H9 (cell line): ENCODE results near the gene ALPI. TPM values are rescaled to one million over a fixed set of nuclear protein-coding genes. Genes with fewer than 3 reads are reported as not detected.

Experiments
- DNase-seq: peaks from one replicate; pipeline ENCODE4 v3.0.0-alpha.2; 2017
- H2AFZ ChIP-seq: one replicate; pipeline ENCODE4 v1.6.1; 2013; ENCODE audit warnings: mild to moderate bottlenecking, low read length, control low read depth, moderate library complexity
- H2AK5ac ChIP-seq: 2 replicates; pipeline ENCODE4 v1.6.1; 2013; ENCODE audit warnings: low read length, control low read depth, mixed read lengths; ENCODE audit not compliant: insufficient read length
- H2BK120ac ChIP-seq: one replicate; pipeline ENCODE4 v1.6.1; 2013; ENCODE audit warnings: low read depth, mild to moderate bottlenecking, low read length, control low read depth, inconsistent platforms; ENCODE audit not compliant: poor library complexity, severe bottlenecking
- H2BK12ac ChIP-seq: 2 replicates; pipeline ENCODE4 v1.6.1; 2013; ENCODE audit warnings: low read length, control low read depth, mixed read lengths, low read depth; ENCODE audit not compliant: insufficient read length
- H2BK15ac ChIP-seq: 2 replicates; pipeline ENCODE4 v1.6.1; 2013; ENCODE audit warnings: low read depth, low read length, control low read depth
- H2BK20ac ChIP-seq: one replicate; pipeline ENCODE4 v1.6.1; 2013; ENCODE audit warnings: low read depth, mild to moderate bottlenecking, low read length, control low read depth, inconsistent platforms; ENCODE audit not compliant: poor library complexity, severe bottlenecking
- H2BK5ac ChIP-seq: 2 replicates; pipeline ENCODE4 v1.6.1; 2013; ENCODE audit warnings: low read length, control low read depth, mixed read lengths; ENCODE audit not compliant: insufficient read length
- H3K14ac ChIP-seq: 2 replicates; pipeline ENCODE4 v1.6.1; 2013; ENCODE audit warnings: low read length, control low read depth; ENCODE audit not compliant: insufficient read depth
- H3K18ac ChIP-seq: 2 replicates; pipeline ENCODE4 v1.6.1; 2013; ENCODE audit warnings: low read depth, mild to moderate bottlenecking, mixed read lengths, low read length, control low read depth; ENCODE audit not compliant: insufficient read length
- H3K23ac ChIP-seq: 2 replicates; pipeline ENCODE4 v1.6.1; 2013; ENCODE audit warnings: low read length, control low read depth, mixed read lengths, low read depth; ENCODE audit not compliant: insufficient read length
- H3K23me2 ChIP-seq: 2 replicates; pipeline ENCODE4 v1.6.1; 2013; ENCODE audit warnings: low read depth, mild to moderate bottlenecking, mixed read lengths, low read length, control low read depth; ENCODE audit not compliant: insufficient read length, poor library complexity, severe bottlenecking
- H3K27ac ChIP-seq: 2 replicates; pipeline ENCODE4 v1.5.1; 2013; ENCODE audit warnings: low read length, control low read depth, mixed read lengths, low read depth; ENCODE audit not compliant: insufficient read length
- H3K27me3 ChIP-seq: 2 replicates; pipeline ENCODE4 v1.6.1; 2013; ENCODE audit warnings: low read length, control low read depth, inconsistent platforms; ENCODE audit not compliant: insufficient read depth
- H3K4ac ChIP-seq: 2 replicates; pipeline ENCODE4 v1.6.1; 2013; ENCODE audit warnings: low read depth, mild to moderate bottlenecking, control low read depth, inconsistent platforms, low read length, moderate library complexity
- H3K4me1 ChIP-seq: 2 replicates; pipeline ENCODE4 v1.6.1; 2013; ENCODE audit warnings: low read length, control low read depth, inconsistent platforms; ENCODE audit not compliant: insufficient read depth
- H3K4me2 ChIP-seq: 2 replicates; pipeline ENCODE4 v1.6.1; 2013; ENCODE audit warnings: low read length, control low read depth, mixed read lengths; ENCODE audit not compliant: insufficient read length, insufficient read depth
- H3K56ac ChIP-seq: 2 replicates; pipeline ENCODE4 v1.6.1; 2013; ENCODE audit warnings: low read depth, mild to moderate bottlenecking, mixed read lengths, low read length, control low read depth; ENCODE audit not compliant: insufficient read length
- H3K79me1 ChIP-seq: 2 replicates; pipeline ENCODE4 v1.6.1; 2013; ENCODE audit warnings: low read depth, mild to moderate bottlenecking, moderate library complexity, low read length, control low read depth, inconsistent platforms; ENCODE audit not compliant: insufficient read depth, poor library complexity, severe bottlenecking
- H3K79me2 ChIP-seq: 2 replicates; pipeline ENCODE4 v1.6.1; 2013; ENCODE audit warnings: low read length, control low read depth, inconsistent platforms; ENCODE audit not compliant: insufficient read depth
- H3K9ac ChIP-seq: 2 replicates; pipeline ENCODE4 v1.6.1; 2013; ENCODE audit warnings: low read length, control low read depth, mixed read lengths; ENCODE audit not compliant: insufficient read length; ENCODE audit errors: extremely low read depth
- H3K9me3 ChIP-seq: one replicate; pipeline ENCODE4 v1.6.1; 2013; ENCODE audit warnings: low read depth, low read length, inconsistent platforms; ENCODE audit not compliant: control insufficient read depth
- H3T11ph ChIP-seq: one replicate; pipeline ENCODE4 v1.6.1; 2013; ENCODE audit warnings: mild to moderate bottlenecking, low read length, control low read depth, inconsistent platforms
- H4K20me1 ChIP-seq: one replicate; pipeline ENCODE4 v1.6.1; 2013; ENCODE audit not compliant: control insufficient read depth, insufficient read length, insufficient read depth
- H4K5ac ChIP-seq: 2 replicates; pipeline ENCODE4 v1.6.1; 2013; ENCODE audit warnings: low read depth, mild to moderate bottlenecking, mixed read lengths, low read length, control low read depth; ENCODE audit not compliant: insufficient read length
- H4K8ac ChIP-seq: replicated peaks from 2 replicates; pipeline ENCODE4 v1.6.1; 2013; ENCODE audit warnings: low read length, control low read depth, mixed read lengths, low read depth; ENCODE audit not compliant: insufficient read length
- H4K91ac ChIP-seq: 2 replicates; pipeline ENCODE4 v1.6.1; 2013; ENCODE audit warnings: low read depth, mild to moderate bottlenecking, moderate library complexity, mixed read lengths, low read length, control low read depth; ENCODE audit not compliant: insufficient read length
- H3K27ac Mint-ChIP-seq, 3 experiments: 2 replicates in 2 of 3; 3 replicates in 1 of 3; pipeline ENCODE4 v1.8.0; 2020 to 2021; ENCODE audit warnings: mixed read lengths in 3 of 3, mild to moderate bottlenecking in 1 of 3, moderate library complexity in 1 of 3
- H3K27me3 Mint-ChIP-seq: 2 replicates; pipeline ENCODE4 v1.8.0; 2021; ENCODE audit warnings: low read depth, mild to moderate bottlenecking, moderate library complexity, mixed read lengths
- H3K36me3 Mint-ChIP-seq, 3 experiments: 2 replicates in 2 of 3; 3 replicates in 1 of 3; pipeline ENCODE4 v1.8.0; 2020 to 2021; ENCODE audit warnings: low read depth in 3 of 3, mixed read lengths in 3 of 3; ENCODE audit not compliant: insufficient read depth in 1 of 3
- H3K4me1 Mint-ChIP-seq, 2 experiments: 2 replicates each; pipeline ENCODE4 v1.8.0; 2020; ENCODE audit warnings: mixed read lengths in 2 of 2
- H3K4me3 Mint-ChIP-seq, 2 experiments: 2 replicates in 1 of 2; 3 replicates in 1 of 2; pipeline ENCODE4 v1.8.0; 2020 to 2021; ENCODE audit warnings: mild to moderate bottlenecking in 2 of 2, mixed read lengths in 2 of 2, moderate library complexity in 1 of 2
- H3K9me3 Mint-ChIP-seq, 2 experiments: 2 replicates in 1 of 2; 3 replicates in 1 of 2; pipeline ENCODE4 v1.8.0; 2020; ENCODE audit warnings: mild to moderate bottlenecking in 2 of 2, mixed read lengths in 2 of 2, moderate library complexity in 1 of 2
- CTCF ChIP-seq: fragments of 200-600 bp; sonication (generic); conservative IDR thresholded peaks from 3 replicates; pipeline ENCODE4 v1.8.0; 2021; ENCODE audit warnings: antibody characterized with exemption, mild to moderate bottlenecking
- WGBS: extraction: QIAGEN DNeasy Blood & Tissue Kit; methylation state at CpG from one replicate; pipeline ENCODE4 v1.1.7; 2013; ENCODE audit warnings: missing lambda C conversion rate, low lambda C conversion rate, mixed read lengths; ENCODE audit not compliant: insufficient read length; ENCODE audit errors: extremely low coverage; 5-methylcytosine and 5-hydroxymethylcytosine counted together
- total RNA-seq: library from RNA; stranded (reverse); gene quantifications from 2 replicates; pipeline ENCODE4 v1.2.1, GENCODE V29; 2021

Gene ALPI
- total RNA-seq, 1 experiment from 2014 or later: not detected

GRCh38 chr2:232502511-232502910 is 46.6 kb downstream of the ALPI start:
- H3K27me3 ChIP-seq: peaks cover 17% of the 10 kb centered on the region
- H3K18ac ChIP-seq: peak overlapping the region; percentile 10
- H2AK5ac ChIP-seq: no peak overlapping the region
- no peaks in the 10 kb centered on the region for H3K9me3 ChIP-seq
- peak overlapping the region; percentile 88 for H3K4me2 ChIP-seq
- peaks cover 3% of the 10 kb centered on the region for H4K20me1 ChIP-seq
- no peak overlapping the region for H2AFZ ChIP-seq
- no peak overlapping the region for H3K4ac ChIP-seq
- no peak overlapping the region for H4K8ac ChIP-seq
- no peak for DNase-seq
- no peak overlapping the region for H2BK15ac ChIP-seq
- H3K9ac ChIP-seq: no peak overlapping the region
- H4K91ac ChIP-seq: no peak overlapping the region
- Mint-ChIP-seq H3K27me3 (peaks cover 81% of the 10 kb centered on the region), H3K36me3 (no peaks in the 10 kb centered on the region), H3K27ac (no peak overlapping the region), H3K4me3 (peak overlapping the region; percentile 69 to 91), H3K9me3 (no peaks in the 10 kb centered on the region; a peak in 1 of 5 replicates), H3K4me1 (peaks cover 17 to 62% of the 10 kb centered on the region in 2 experiments)
- H2BK20ac ChIP-seq: no peak overlapping the region
- no peaks in the 10 kb centered on the region for H3K79me1 ChIP-seq
- WGBS: no CpG with 5 or more reads among the region's 21 CpGs
- H3K27ac ChIP-seq: no peak overlapping the region
- H3T11ph ChIP-seq: no peak overlapping the region
- H3K4me1 ChIP-seq: 0 out of 2 replicates have a peak, but pooled peaks cover 3% of the 10 kb centered on the region
- peaks cover 12% of the 10 kb centered on the region for H3K23me2 ChIP-seq
- H3K56ac ChIP-seq: no peak overlapping the region
- H3K23ac ChIP-seq: no peak overlapping the region
- no peak for TF ChIP-seq CTCF
- H2BK5ac ChIP-seq: no peak overlapping the region
- no peaks in the 10 kb centered on the region for H3K79me2 ChIP-seq
- H3K14ac ChIP-seq: peak overlapping the region; percentile 45
- no peak overlapping the region for H2BK12ac ChIP-seq
- H2BK120ac ChIP-seq: no peak overlapping the region
- H4K5ac ChIP-seq: no peak overlapping the region
